RWPE1 (cell line): ENCODE measurements around the gene MYLK4.
A peak's percentile ranks its signal among the peaks of the same experiment; 100 is the strongest.

Experiments used
- CTCF ChIA-PET: fragments of 350-600 bp; sonication (Branson Sonifier 250); formaldehyde crosslinking; extraction: SDS; loops from one replicate; lab custom pipeline; 2021; lab: Yijun Ruan, JAX
- POLR2A ChIA-PET: fragments of 400-600 bp; formaldehyde crosslinking; extraction: SDS; loops from one replicate; lab custom pipeline; 2020; ENCODE audit warnings: antibody characterized with exemption; ENCODE audit not compliant: low non-redundant PET; lab: Yijun Ruan, JAX
- DNase-seq: peaks from one replicate; pipeline ENCODE4 v3.0.0; 2012; ENCODE audit warnings: low spot score
- H3K27ac ChIP-seq: fragments of 450-650 bp; 2 replicates; pipeline ENCODE4 v1.5.1; 2017
- CTCF ChIP-seq: fragments of 450-650 bp; conservative IDR thresholded peaks from 2 replicates; pipeline ENCODE4 v1.5.1; 2017; ENCODE audit warnings: low read depth, mild to moderate bottlenecking

MYLK4 gene

GRCh38 chr6:2715737-2716136 is 35.0 kb downstream of the MYLK4 start:
- TF ChIP-seq CTCF: no peak
- no peak overlapping the region for H3K27ac ChIP-seq
- DNase-seq: no peak
- POLR2A ChIA-PET: no interaction called here
- CTCF ChIA-PET: no interaction called here

DNA sequence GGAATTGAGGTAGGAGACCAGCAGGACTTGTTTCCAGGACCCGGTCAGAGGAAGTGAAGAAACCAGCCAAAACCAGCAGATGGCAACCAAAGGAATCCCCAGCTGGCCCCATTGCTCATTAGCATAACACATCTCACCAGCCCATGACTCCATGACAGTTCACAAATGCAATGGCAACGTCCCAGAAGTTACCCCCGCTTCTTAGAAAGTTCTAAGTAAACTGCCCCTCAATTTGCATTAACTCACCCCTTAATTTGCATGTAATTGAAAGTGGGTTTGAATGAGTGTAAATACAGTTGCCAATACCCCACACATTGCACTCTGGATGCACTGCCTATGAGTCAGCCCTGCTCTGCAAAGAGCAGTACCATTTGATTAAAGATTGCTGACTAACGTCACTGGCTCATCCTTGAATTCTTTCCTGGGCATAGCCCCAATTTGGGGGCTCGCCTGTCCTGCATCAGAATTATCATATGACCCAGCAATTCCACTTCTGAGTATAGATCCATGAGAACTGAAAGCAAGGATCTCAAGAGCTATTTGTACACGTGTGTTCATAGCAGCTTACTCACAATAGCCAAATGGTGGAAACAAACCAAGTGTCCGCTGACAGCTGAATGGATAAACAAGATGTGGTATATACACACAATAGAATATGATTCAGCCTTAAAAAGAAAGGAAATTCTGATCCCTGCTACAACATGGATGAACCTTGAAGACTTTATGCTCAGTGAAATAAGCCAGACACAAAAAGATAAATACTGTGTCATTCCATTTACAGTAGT is 36.4 kb downstream of the MYLK4 start:
- no peak overlapping the region for H3K27ac ChIP-seq
- POLR2A ChIA-PET: no interaction called here
- DNase-seq: peak; percentile 44
- CTCF ChIA-PET: interaction anchor here (0.6 to 0.9 kb wide), 2 partner anchors 36 to 702 kb away, joined by 3 to 4 read pairs; no protein-coding TSS in a partner anchor
- TF ChIP-seq CTCF: no peak

DNA sequence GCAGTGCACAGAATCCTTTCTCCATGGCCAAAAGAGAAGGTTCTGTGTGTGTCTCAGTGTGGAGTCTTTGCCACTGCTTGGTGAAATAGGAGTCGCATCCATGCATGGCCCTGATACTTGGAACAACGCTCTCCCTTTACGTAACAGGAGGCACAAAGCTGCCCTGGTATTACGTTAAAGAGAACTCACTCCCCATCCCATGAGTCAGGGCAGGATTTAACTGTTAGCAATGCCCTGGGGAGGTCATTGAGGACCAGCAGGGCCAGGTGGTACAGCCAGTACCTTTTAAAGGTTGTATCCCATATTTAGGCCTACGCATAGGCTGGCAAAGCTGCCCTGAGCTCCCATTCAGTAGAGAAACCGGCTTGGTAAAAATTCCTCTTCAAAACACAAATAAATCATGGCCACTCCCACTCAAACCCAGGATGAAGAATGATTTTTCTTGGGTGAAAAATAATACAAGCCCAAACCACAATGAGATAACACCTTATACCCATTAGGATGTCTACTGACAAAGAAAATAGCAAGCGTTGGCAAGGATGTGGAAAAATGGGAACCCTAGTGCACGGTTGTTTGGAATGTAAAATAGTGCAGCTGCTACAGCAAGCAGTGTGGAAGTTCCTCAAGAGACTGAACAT is 37.1 kb downstream of the MYLK4 start:
- DNase-seq: no peak
- ChIA-PET POLR2A (no interaction called here), CTCF (interaction anchor here (0.6 to 0.9 kb wide), 3 partner anchors 9 to 701 kb away, joined by 3 to 5 read pairs (median 4); no protein-coding TSS in a partner anchor)
- H3K27ac ChIP-seq: no peak overlapping the region
- TF ChIP-seq CTCF: no peak

GRCh38 chr6:2712102-2712501 is 38.6 kb downstream of the MYLK4 start:
- TF ChIP-seq CTCF: no peak
- no peak overlapping the region for H3K27ac ChIP-seq
- POLR2A ChIA-PET: no interaction called here
- CTCF ChIA-PET: no interaction called here
- no peak for DNase-seq

DNA sequence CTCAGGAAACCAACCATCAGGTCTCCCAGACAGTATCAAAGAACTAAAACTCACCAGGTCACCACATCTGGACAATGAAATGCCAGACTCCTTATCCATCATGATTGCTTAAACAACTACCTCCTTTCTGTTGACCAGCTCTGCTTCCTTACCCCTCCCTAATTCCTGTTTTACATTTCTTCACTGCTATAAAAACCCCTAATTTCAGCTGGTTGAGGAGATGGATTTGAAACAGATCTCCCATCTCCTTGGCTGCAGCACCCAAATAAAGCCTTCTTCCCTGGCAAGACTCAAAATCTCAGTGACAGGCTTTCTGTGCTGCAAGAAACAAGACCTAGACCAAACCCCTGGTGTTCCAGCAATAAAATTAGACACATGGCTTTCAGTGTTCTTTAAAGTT is 40.3 kb downstream of the MYLK4 start:
- CTCF ChIA-PET: no interaction called here
- no peak overlapping the region for H3K27ac ChIP-seq
- no peak for DNase-seq
- no peak for TF ChIP-seq CTCF
- POLR2A ChIA-PET: no interaction called here

GRCh38 chr6:2708456-2708855 is 42.3 kb downstream of the MYLK4 start:
- H3K27ac ChIP-seq: no peak overlapping the region
- no peak for TF ChIP-seq CTCF
- DNase-seq: no peak
- ChIA-PET CTCF (no interaction called here), POLR2A (no interaction called here)
